NCI-H510A (cell line): ENCODE measurements around the gene ANXA10.
"Not testable (repeated sequence)": the region's sequence is repeated elsewhere in the genome, so short reads cannot be mapped to it uniquely, and the experiment has no call there.

ENCODE experiments used
- DNase-seq: peaks from one replicate; lab custom pipeline; 2025; lab: John Stamatoyannopoulos, UW

The ANXA10 gene

DNA sequence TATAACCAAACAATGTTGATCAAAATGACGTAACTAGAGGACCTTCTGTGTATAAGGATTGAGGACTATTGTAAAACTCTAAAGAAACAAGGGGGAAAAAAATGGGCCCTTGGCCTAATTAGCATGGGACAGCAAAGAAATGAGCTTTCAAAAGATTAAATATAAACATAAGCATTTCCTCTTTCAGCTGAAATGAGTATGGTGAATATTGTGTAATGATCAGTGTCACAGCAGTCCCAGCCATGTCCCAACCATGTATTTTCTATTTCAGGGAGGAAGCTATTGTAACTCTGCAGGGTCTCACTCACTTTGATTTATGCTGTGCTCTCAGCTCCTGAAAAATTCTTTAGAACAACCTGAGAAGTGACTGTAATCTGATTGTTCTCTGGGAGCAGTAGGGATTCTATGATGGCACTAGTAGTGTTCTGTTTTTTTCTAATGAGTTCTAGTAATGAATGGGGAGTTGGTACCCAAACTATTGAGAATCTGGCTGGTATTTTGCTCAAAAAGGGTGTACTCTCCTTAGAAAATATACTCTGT, 25.8 kb downstream of the ANXA10 start:
- no peak for DNase-seq

DNA sequence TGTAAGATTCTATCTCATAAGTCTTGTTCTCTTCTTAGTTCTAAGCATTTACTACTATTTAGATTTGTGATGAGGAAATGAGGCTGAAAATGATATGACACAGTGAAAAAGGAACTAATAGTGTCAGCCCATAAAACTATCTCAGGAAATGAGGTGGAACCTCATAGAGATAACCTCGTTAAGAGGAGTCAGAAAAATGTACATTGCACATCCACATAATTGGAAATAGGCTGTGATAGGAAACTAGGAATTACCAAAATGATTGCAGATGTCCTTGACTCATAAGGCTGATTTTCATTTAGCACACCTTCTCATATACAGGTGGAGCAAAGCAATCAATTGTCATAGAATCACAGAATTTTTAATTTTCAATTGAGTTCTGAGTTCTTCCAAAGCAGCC, 26.8 kb downstream of the ANXA10 start:
- DNase-seq = no peak

DNA sequence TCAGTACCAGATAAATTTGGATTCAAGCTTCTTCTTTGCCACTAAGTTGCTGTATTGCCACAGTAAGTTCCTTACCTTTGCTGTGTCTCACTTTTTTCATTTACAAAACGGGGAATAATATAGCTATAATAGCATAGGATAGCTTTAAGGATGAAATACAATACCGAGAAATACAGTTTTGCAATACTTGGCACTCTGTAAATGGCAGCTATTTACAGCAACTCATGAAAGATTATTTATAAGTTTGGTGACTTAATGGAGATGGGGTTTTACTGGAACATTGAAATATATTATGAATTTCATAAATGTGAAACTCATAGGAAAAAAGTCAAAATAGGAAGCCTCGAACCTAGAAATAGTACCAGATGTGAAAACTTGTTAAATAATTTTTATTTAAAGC, 27.6 kb downstream of the ANXA10 start:
- no peak for DNase-seq

DNA sequence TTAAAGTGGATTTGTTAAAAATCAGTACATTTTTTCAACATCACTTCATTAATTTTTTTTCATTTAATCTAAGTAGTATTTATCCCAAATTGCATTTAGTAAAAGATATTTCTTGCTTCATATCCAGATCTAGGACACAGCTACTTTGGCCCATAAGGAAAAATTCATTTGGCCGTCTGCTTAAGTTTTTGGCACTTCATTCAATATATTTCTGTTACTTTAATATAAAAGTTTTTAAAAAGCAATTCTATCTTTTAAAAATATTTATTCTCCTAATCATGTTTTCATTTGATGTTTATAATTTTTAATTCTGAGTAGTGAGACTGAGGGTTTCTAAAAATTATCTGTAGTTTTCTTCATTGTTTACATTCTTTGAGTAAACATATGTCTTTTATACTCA, 28.5 kb downstream of the ANXA10 start:
- no peak for DNase-seq

DNA sequence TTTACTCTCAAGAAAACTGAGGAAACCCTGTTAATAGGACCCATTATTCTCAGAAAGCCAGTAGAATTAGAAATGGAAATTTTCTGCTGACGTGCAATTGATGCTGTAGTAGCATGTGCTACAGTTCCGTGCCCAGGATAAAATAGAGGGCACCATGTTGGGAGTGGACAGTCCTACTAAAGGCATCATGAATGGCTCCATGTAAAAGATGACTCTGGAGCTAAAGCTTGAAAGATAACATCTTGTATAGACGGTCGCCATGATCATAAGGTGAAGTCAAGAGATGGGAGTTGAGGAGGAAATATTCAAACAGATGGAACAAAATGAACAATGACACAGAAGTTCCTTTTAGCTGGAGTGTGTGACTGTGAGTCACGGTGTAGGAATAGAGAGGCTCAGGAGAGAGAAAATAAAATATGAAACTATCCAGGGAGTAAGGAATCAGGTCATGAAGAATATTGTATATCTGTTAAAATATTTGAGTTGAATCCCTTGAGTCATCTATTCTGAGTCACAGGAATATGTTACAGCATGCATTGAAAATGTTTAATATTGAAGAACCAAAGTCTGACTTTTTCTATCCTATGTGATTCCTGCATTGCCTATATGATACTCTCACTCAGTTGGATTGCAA, 31.8 kb downstream of the ANXA10 start:
- DNase-seq = no peak

DNA sequence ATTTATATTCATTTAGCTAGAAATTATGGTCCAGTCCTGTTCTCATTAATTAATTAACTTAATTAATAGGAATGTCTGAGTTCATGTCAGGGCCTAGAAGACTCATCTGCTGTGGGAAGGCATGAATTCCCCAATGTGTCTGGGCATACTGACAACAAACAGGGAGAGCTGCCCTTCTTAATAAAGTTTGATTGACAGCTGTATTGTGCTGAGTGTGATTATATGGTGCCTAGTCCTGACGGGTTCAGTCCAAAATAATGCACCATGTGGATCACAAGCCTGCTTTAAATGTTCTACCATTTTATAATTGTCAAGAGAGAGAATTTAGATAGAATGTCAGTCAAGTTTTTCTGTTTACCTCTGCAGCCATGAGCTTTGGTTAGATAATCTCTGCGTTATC, 34.6 kb downstream of the ANXA10 start:
- DNase-seq = no peak

DNA sequence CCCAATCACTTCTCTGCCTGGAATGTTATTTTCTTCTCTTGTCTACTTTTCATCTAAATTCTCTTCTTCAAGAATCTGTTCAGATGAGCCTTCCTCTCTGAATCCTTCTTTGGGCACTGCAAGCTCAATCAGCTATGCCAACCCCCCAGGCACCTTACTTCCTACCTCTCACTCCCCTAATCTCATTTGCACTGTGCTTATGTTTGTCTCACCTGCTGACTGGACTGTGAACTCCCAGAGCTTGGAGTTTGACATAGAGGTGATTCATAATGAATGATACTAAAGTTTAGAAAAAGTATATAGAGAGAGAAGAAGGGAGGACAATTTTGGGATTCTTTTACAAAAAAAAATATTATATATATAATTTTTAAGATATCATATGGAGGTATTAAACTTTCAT, 36.3 kb downstream of the ANXA10 start:
- DNase-seq = no peak

DNA sequence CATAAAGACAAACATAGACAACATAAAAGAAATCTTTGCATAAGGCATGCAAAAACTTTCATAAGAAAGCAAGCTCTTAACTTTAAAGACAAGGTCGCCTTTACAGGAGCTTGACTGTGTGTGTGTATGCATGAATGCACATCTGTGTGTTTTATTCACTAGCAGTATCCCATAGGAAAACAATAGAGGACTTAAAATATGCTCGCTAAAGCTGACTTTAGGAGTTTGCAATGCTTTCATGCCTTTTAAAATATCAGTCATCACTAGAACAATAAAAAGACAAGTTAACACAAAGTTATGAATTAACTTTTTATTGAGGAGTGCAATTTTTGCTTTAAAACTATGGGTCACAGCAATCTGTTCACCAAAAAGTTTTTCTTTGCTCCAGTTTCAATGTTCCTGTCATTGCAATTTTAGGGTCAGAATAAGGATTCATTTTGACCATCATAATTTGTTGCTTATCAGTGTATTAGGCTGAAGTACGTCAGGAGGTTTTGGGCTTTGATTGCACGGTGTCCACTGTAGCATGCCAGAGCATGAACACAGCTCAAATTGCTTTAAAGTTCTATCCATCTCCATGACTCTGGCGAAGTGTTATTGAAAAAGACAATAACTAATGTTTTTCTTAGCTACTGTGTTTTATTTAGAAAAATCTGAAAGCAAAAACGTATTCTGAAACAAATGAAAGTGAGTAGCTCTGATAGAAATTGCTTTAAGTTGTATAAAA, 36.9 kb downstream of the ANXA10 start:
- DNase-seq = no peak

DNA sequence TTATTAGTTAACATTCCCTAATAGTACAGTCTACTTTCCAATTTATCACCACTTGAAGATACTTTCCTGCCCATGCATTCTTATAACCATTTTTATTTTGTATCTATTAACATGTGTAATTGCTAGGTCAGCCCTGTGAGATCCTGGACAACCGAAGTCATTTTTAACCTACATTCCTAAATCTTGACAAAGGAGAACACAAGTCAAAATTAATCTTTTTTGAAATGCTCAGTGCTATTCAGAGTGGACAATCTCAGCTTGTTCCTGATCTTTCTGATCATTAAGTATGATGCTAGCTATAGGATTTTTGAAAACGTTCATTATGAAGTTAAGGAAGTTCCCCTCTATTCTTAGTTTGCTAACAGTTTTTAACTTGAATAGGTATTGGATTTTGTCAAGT, 37.5 kb downstream of the ANXA10 start:
- no peak for DNase-seq

DNA sequence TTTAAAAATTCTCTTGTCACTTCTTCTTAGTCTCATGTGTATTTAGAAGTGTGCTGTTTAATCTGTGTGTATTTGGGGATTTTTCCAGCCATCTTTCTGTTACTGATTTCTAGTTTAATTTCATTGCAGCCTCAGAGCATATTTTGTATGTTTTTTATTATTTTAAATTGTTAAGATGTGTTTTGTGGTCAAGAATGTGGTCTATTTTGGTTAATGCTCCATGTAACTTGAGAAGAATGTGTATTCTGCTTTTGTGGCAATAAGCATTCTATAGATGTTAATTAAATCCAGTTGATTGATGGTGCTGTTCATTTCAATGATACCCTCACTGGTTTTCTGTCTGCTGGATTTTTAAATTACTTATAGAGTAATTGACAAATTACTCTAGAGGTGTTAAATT, 38.9 kb downstream of the ANXA10 start:
- DNase-seq = no peak

DNA sequence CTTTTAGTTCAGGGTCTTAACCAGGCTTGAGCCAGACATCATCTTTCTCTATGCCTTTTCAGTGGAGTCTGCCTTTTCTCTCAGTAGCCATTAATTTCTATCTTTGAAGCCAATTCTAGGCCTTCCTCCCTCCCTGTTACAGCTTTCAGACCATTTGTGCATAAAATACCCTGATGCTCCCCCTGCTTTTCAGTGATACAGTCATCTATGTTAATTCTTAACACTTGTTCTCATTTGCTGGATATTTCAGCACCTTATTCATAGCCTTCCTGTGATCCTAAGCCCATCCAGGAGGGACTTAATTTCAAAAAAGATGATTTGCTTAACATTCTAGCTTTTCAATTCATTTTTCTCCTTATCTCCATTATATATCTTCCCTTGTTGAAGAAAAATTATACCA, 42.3 kb downstream of the ANXA10 start:
- DNase-seq = no peak

DNA sequence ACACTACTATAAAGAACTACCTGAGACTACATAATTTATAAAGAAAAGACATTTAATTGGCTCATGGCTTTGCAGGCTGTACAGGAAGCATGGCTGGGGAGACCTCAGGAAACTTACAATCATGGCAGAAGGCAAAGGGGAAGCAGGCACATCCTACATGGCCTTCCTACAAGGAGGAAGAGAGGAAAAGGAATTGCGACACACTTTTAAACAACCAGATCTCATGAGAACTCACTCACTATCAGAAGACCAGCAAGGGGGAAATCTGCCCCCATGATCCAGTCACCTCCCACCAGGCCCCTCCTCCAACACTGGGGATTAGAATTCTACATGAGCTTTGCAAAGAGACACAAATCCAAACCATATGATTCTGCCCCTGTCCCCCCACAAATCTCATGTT, 43.5 kb downstream of the ANXA10 start:
- DNase-seq = not testable (repeated sequence)

DNA sequence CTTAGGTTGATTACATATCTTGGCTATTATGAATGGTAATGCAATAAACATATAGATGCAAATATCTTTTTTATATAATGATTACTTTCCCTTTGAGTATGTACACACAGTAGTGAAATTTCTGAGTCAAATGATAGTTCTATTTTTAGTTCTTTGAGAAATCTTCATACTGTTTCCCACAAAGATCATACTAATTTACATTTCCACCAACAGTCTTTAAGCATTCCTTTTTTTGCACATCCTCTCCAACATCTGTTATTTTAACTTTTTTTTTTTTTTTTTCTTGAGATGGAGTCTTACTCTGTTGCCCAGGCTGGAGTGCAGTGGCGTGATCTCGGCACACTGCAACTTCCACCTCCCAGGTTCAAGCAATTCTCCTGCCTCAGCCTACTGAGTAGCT, 45.4 kb downstream of the ANXA10 start:
- not testable (repeated sequence) for DNase-seq

DNA sequence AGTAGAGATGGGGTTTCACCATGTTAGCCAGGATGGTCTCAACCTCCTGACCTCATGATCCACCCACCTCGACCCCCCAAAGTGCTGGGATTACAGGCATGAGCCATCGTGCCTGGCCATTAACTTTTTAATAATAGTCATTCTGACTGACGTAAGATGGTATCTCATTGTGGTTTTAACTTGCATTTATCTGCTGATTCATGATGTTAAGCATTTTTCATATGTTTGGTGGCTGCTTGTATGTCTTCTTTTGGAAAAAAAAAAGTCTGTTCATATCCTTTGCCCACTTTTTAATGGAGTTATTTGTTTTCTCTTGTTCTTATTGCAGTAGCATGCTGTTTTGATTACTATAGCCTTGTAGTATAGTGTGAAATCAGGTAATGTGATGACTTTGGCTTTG, 45.8 kb downstream of the ANXA10 start:
- DNase-seq = no peak

DNA sequence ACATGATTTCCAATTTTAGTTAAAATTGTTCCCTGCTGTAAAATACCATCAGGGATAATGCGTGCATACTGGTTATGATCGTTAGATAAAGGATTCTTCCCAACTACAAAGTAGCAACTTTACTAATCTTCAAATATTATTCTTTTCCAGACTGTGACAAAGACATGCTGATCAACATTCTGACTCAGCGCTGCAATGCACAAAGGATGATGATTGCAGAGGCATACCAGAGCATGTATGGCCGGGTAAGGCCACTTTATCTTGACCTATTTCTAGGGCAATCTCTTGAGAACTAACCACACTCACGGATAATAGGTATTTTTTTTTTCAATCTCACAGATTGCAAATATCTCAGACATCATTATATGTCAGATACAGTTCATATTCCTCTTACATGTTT, 47.0 kb downstream of the ANXA10 start:
- DNase-seq = no peak

DNA sequence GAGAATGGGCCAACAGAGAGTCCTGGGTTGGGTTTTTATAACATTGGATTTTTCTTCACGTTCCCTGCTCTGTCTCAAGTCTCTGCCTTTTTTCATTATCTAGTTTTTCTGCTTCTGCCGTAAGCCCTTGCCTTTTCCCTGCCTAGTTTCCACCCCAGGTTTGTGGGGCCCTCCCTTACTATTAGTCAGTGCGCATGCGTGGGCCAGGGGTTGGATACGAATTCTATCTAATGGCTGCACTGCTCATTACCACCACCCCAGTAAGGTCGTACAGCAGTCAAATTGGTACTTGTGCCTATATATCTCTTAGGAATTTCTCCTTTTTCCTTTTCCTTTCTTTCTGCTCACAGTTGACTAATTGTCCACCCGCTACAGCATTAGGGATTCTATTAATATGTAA, 49.4 kb downstream of the ANXA10 start:
- no peak for DNase-seq

DNA sequence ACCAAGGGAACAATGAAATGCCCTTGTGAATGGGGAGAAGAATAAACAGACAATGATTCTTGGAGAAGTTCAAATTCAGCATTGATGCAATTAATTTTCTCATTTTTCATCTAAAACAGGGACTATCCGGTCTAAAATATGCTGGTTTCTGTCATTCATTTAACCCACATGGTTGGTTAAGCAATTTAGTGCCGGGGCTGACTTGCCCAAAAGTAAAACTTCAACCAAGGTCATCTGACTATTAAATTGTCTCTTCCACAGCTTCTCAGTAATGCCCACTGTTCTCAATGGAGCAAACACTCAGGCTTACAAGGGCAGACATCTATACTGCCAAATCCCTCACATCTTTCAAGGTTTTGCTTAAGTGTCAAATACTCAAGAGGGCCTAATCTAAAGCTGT, 51.3 kb downstream of the ANXA10 start:
- DNase-seq = no peak

DNA sequence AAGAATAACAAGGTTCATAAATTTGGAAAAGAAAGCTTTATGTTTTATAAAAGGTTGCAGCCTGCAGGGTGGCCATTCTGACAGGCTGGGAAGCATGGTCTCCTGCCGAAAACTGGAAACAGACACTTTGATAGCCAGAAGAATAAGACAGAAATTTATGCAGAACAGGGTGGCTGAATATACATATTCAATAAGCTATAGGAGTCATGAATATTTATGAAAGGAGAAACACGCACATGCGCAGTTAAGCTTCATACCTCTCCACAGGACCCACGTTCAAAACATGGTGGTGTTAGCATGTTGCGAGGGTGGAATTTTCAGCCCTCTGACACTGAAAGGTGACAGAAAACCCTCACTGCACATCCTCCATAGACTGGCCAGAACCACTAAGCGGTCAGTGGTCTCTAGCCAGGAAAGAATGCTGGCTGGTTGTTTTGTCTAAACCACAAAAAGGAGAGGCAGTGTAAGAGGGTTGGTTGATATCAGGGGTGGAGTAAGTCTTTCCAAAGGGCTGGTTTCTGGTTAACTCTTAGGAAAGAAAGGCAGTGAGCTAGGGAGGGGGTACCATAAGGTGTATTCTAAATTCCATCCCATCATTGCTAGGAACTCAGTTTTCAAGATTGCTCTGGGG, 58.2 kb downstream of the ANXA10 start:
- DNase-seq = no peak

DNA sequence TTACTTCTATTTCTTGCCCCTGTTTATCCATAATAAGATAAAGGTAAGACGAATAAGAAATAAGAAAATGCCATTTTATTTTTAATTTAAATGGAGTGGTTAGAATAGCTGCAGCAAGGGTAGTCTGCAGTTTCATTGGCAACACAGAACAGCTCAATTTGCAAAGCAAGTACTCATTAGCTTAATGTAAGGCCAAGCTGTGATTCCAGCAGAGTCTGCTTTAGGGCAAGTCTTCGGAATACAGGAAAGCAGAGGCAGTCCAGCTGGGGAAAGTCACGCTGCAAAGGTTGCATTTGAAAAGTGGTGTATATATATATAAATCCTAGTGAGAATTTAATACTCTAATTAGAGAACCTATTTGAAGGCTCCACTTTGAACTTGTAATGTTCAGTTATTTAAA, 59.0 kb downstream of the ANXA10 start:
- DNase-seq = no peak

DNA sequence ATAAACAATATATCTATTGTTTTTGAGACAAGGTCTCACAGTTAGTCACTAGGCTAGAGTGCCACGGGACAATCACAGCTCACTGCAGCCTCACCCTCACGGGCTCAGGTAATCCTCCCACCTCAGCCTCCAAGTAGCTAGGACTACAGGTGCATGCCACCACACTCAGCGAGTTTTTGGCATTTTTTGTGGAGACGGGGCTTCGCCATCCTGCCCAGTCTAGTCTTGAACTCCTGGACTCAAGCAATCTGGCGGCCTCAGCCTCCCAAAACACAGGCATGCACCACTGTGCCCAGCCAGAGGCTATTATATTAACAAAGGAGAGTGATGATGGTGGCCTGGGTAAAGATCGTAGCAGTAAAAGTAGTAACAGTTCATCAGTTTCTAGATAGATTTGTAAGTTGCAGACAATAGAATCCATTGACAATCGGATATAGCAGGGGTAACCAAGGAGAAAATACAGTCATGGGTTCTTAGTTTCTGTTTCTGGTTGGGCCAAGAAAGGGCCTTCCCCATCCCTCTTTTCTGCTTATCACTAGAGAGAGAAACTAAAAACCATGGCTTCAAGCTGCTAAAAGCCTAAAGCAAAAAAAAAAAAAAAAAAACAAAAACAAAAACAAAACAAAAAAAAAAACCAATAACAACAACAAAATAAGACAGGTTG, 60.6 kb downstream of the ANXA10 start:
- DNase-seq = no peak

DNA sequence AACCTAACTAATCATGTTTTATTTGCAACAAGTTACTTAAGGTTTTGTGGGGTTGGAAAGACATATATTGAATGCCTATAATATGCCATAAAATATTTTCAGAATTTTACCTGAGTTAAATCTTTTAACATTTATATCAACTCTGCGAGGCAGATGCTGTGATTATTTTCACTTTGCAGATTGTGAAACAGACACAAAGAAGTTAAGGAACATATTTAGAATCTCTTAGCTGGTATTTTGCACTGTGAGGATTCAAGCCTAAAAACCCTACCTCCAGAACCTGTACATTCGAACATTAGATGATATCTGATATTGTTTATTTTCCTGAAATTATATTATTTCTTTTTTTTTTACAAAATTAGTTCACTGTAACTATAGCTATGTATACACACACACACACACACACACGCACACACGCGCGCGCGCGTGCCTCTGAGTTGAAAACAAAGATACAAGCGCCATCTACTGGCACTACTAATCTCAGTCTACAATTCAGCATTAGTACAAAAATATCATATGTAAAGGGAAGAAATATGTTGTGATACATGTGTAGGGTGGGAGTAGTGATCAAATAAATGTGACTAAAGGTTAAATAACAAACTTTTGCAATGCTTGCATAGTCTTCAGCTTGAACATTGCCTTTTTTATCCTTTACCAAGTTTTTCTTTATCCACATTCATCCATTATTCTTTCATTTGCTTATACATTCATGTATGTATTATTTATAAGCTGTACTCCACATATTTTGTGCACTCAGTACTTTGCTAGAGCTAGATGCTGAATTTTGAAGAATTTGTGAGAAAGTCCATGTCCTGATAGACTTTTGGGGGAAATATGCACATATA, 61.5 kb downstream of the ANXA10 start:
- peak; percentile 56 for DNase-seq
